CD4-positive, alpha-beta T cell treated with Interferon gamma for 1 hour (primary cell): ENCODE data around the gene TTF2.
"Not testable (repeated sequence)": the region's sequence is repeated elsewhere in the genome, so short reads cannot be mapped to it uniquely, and the experiment has no call there.

Experiments
- DNase-seq: peaks from one replicate; pipeline ENCODE4 v3.0.0-alpha.2; 2020

TTF2 gene

GRCh38 chr1:117122330-117123025 is 62.4 kb downstream of the TTF2 start:
- DNase-seq = no peak

- no peak for DNase-seq
Observed at GRCh38 chr1:117123274-117123673, 63.1 kb downstream of the TTF2 start.

GRCh38 chr1:117124661-117125060 is 64.5 kb downstream of the TTF2 start:
- DNase-seq = no peak

GRCh38 chr1:117127795-117128194 is 67.7 kb downstream of the TTF2 start:
- no peak for DNase-seq

- DNase-seq = no peak
Observed at GRCh38 chr1:117128323-117129079, 68.4 kb downstream of the TTF2 start.

GRCh38 chr1:117130526-117130925 is 70.4 kb downstream of the TTF2 start:
- DNase-seq = no peak

GRCh38 chr1:117135329-117135728 is 75.2 kb downstream of the TTF2 start:
- DNase-seq = no peak

GRCh38 chr1:117136749-117137148 is 76.6 kb downstream of the TTF2 start:
- no peak for DNase-seq

GRCh38 chr1:117137281-117137855 is 77.2 kb downstream of the TTF2 start:
- no peak for DNase-seq

- DNase-seq = no peak
Observed at GRCh38 chr1:117138106-117138505, 78.0 kb downstream of the TTF2 start.

- DNase-seq = no peak
Observed at GRCh38 chr1:117138561-117138960, 78.4 kb downstream of the TTF2 start.

- no peak for DNase-seq
Observed at GRCh38 chr1:117142200-117142599, 82.1 kb downstream of the TTF2 start.

- no peak for DNase-seq
Observed at GRCh38 chr1:117143172-117143571, 83.0 kb downstream of the TTF2 start.

- DNase-seq = no peak
Observed at GRCh38 chr1:117143871-117144270, 83.7 kb downstream of the TTF2 start.

- DNase-seq = no peak
Observed at GRCh38 chr1:117146072-117146471, 85.9 kb downstream of the TTF2 start.

- DNase-seq = no peak
Observed at GRCh38 chr1:117146575-117147340, 86.6 kb downstream of the TTF2 start.

GRCh38 chr1:117147341-117147831 is 87.3 kb downstream of the TTF2 start:
- no peak for DNase-seq

- DNase-seq = no peak
Observed at GRCh38 chr1:117147856-117148588, 87.9 kb downstream of the TTF2 start.

GRCh38 chr1:117150316-117150715 is 90.2 kb downstream of the TTF2 start:
- no peak for DNase-seq

GRCh38 chr1:117151305-117151704 is 91.2 kb downstream of the TTF2 start:
- DNase-seq = not testable (repeated sequence)
